Left lung (tissue), 10 donors: ENCODE results near the gene RIMS1. TPM values are rescaled to one million over a fixed set of nuclear protein-coding genes. Genes with fewer than 3 reads are reported as not detected.

Experiments
- ATAC-seq: fragments of 200-7000 bp; cut with Tn5 transposase; one replicate; pipeline ENCODE4 v1.9.1; 2020; ENCODE audit warnings: moderate library complexity
- DNase-seq, 4 donors: peaks; one replicate each; pipeline ENCODE4 v3.0.0-alpha.2; 2013 to 2020
- H3K27ac ChIP-seq, 2 donors: fragments of 200-600 bp; sonication (generic) in 1 of 2; one replicate each; pipeline versions ENCODE4 v1.5.0 to v1.8.0; 2020 to 2021
- H3K27me3 ChIP-seq, 2 donors: fragments of 200-600 bp; sonication (generic) in 1 of 2; one replicate each; pipeline versions ENCODE4 v1.5.0 to v1.8.0; 2020 to 2021
- H3K36me3 ChIP-seq, 2 donors: fragments of 200-600 bp; sonication (generic) in 1 of 2; one replicate each; pipeline versions ENCODE4 v1.5.0 to v1.8.0; 2020 to 2021
- H3K4me1 ChIP-seq, 2 donors: fragments of 200-600 bp; one replicate each; pipeline ENCODE4 v1.8.0; 2021
- H3K4me3 ChIP-seq, 2 donors: fragments of 200-600 bp; sonication (generic) in 1 of 2; one replicate each; pipeline versions ENCODE4 v1.5.0 to v1.8.0; 2020 to 2021; ENCODE audit warnings: mild to moderate bottlenecking in 1 of 2
- H3K9me3 ChIP-seq, 2 donors: fragments of 200-600 bp; sonication (generic) in 1 of 2; one replicate each; pipeline versions ENCODE4 v1.5.0 to v1.8.0; 2020 to 2021
- CTCF ChIP-seq, 2 donors: fragments of 200-600 bp; sonication (generic) in 1 of 2; IDR thresholded peaks; one replicate each; pipeline versions ENCODE4 v1.5.0 to v1.8.0; 2021; ENCODE audit warnings: antibody characterized with exemption in 2 of 2
- intact Hi-C, 2 donors: fragments of 100-400 bp; cut with DNase I; formaldehyde crosslinking; loops; one replicate each; pipeline versions ENCODE4 v1.11.2 to v1.14.2; 2022
- polyA plus RNA-seq, 6 donors: library from polyadenylated mRNA; unstranded; fragments of 120-200 nt; gene quantifications; one replicate each; pipeline ENCODE4 v1.2.1, GENCODE V29; 2013; ENCODE audit not compliant: insufficient read length in 6 of 6
- total RNA-seq, 2 donors: library from RNA; stranded (reverse); fragmentation: NEBNext Ultra II Directional; extraction: Animal tissue kit (Norgen Biotek cat#: 25700); gene quantifications; one replicate each; pipeline ENCODE4 v1.2.1, GENCODE V29; 2021
- donor health status: DM: no; HTN: yes; CAD: no.
- donor health status: DM: no; HTN: no; CAD: no.

Gene RIMS1
- total and polyA plus RNA-seq, 8 donors = 0.50 to 2.0 (median 0.77) TPM

GRCh38 chr6:72286911-72287311 lies 400.6 kb downstream of the RIMS1 start:
- no peaks in the 10 kb centered on the region for H3K36me3 ChIP-seq
- H3K4me1 ChIP-seq = no peaks in the 10 kb centered on the region
- no peak for DNase-seq
- no peak overlapping the region for H3K27ac ChIP-seq
- H3K4me3 ChIP-seq = no peak overlapping the region
- intact Hi-C loops = no loop called here
- TF ChIP-seq CTCF (IDR thresholded peaks at IDR 0.05) = no peak
- no peaks in the 10 kb centered on the region for H3K9me3 ChIP-seq
- no peak for ATAC-seq
- H3K27me3 ChIP-seq = no peaks in the 10 kb centered on the region

GRCh38 chr6:72287801-72288200 lies 401.5 kb downstream of the RIMS1 start:
- DNase-seq (no peak), ATAC-seq (no peak)
- no peaks in the 10 kb centered on the region for H3K4me1 ChIP-seq
- H3K27ac ChIP-seq = no peak overlapping the region
- no peaks in the 10 kb centered on the region for H3K27me3 ChIP-seq
- intact Hi-C loops = no loop called here
- no peaks in the 10 kb centered on the region for H3K9me3 ChIP-seq
- TF ChIP-seq CTCF (IDR thresholded peaks at IDR 0.05) = no peak
- H3K4me3 ChIP-seq = no peak overlapping the region
- H3K36me3 ChIP-seq = no peaks in the 10 kb centered on the region

- TF ChIP-seq CTCF (IDR thresholded peaks at IDR 0.05) = no peak
- Histone ChIP-seq H3K36me3 (no peaks in the 10 kb centered on the region), H3K27me3 (no peaks in the 10 kb centered on the region), H3K9me3 (no peaks in the 10 kb centered on the region), H3K27ac (no peak overlapping the region), H3K4me3 (no peak overlapping the region), H3K4me1 (no peaks in the 10 kb centered on the region)
- no peak for DNase-seq
- intact Hi-C loops = no loop called here
- no peak for ATAC-seq
These were observed 402.2 kb downstream of the RIMS1 start for GRCh38 chr6:72288592-72288991.

GRCh38 chr6:72290620-72291019 lies 404.3 kb downstream of the RIMS1 start:
- TF ChIP-seq CTCF (IDR thresholded peaks at IDR 0.05) = no peak
- Histone ChIP-seq H3K27ac (no peak overlapping the region), H3K9me3 (no peaks in the 10 kb centered on the region), H3K27me3 (no peaks in the 10 kb centered on the region), H3K36me3 (no peaks in the 10 kb centered on the region), H3K4me3 (no peak overlapping the region), H3K4me1 (no peaks in the 10 kb centered on the region)
- intact Hi-C loops = no loop called here
- ATAC-seq (no peak), DNase-seq (no peak)

GRCh38 chr6:72296375-72296774 lies 410.0 kb downstream of the RIMS1 start:
- no peak for TF ChIP-seq CTCF (IDR thresholded peaks at IDR 0.05)
- DNase-seq = no peak
- no peaks in the 10 kb centered on the region for H3K9me3 ChIP-seq
- no peaks in the 10 kb centered on the region for H3K4me1 ChIP-seq
- intact Hi-C loops = no loop called here
- ATAC-seq = no peak
- H3K36me3 ChIP-seq = no peaks in the 10 kb centered on the region
- H3K27me3 ChIP-seq = no peaks in the 10 kb centered on the region
- no peak overlapping the region for H3K4me3 ChIP-seq
- H3K27ac ChIP-seq = no peak overlapping the region
